ENCODE measurements around the gene USP16.

The USP16 gene

DNA sequence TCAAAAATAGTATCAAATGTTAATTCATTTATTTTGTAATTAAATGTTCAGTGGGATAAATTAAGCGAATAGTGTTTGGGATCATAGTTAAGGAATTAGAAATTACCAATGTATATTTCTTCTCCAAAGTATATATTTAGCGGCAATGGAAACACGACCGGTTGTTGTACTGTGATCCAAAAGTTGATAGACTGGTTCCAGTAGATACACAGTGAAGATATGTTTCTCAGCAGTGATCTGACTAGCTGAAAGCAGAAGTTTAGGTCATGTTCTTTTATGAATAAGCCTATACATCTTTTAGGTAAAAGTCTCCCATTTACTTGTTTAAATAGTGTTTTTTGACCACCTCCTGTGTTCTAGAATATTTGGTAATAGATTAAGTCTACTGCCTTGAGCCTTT, 8.8 kb downstream of the USP16 start:
- DNase-seq (ENCODE audit: low read depth in 2 of 3, low spot score in 2 of 3), result no peak

DNA sequence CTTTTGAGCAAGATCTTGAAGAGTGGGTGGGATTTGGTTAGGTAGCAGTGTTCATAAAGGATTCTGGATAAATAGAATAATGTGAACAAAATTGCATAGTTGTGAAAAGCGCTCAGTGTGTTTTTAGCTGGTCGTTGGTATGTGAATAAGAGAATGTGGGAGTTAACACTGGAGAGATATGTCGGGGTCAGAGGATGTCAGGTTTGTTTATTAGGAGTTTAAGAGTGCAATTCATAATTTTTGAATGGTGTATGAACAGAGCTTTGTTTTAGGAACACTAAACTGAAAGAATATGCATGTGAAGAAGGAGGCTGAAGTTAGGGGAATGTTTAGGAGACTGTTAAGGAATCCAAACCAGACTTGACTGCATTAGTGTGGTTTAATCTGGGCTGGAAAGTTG, 9.4 kb downstream of the USP16 start:
- no peak for DNase-seq (ENCODE audit: low read depth in 2 of 3, low spot score in 2 of 3)

DNA sequence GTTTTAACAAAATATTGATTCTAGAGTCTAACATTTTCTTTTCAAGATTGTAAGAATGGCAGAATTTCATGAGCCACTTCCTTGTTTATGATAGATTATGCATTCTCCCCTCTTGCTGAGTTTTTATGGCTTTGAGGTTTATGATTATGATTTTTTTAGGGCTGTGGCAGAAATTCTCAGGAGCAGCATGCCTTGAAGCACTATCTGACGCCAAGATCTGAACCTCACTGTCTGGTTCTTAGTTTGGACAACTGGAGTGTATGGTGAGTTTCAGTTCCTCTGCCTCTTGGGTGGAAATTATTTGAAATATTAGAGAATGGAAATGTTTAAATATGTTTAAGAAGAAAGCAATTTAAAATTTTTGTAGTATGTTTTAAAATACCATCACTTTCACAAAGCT, 10.2 kb downstream of the USP16 start:
- no peak for DNase-seq (ENCODE audit: low read depth in 2 of 3, low spot score in 2 of 3)

DNA sequence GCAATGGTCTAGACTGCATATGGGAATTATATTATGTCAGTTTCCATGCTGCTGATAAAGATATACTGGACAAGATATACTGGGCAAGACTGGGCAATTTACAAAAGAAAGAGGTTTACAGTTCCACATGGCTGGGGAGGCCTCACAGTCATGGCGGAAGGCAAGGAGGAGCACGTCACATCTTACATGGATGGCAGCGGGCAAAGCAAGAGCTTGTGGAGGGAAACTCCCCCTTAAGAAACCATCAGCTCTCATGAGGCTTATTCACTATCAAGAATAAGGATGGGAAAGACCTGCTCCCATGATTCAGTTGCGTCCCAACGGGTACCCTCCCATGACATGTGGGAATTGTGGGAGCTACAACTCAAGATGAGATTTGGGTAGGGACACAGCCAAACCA, 27.8 kb downstream of the USP16 start:
- no peak for DNase-seq (ENCODE audit: low read depth in 2 of 3, low spot score in 2 of 3)

DNA sequence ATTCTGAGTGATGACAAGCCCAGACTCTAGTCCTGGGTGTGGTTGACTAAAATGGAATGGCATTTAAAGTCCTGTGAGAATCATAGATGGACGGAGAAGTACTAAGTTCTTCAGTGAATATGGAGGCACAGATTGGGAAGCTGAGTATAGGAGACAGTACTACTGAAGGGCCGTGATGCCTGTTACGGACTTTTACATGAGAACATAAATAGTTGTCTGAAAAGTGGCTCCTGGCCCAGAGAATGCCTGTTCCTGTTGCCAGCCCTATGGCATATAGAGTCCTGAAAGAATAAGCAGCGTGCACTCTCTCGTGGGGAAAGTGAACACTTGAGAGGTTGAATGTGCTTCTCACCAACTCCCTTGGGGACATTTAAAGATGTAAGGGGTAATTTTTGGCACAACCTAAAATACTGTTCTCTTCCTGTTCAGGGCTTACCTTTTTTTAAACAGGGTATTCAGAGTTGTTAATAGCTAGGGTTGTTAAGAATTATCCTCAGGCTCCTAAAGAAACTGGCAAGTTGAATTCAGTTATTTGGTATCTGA, 28.6 kb downstream of the USP16 start:
- DNase-seq (ENCODE audit: low read depth in 2 of 3, low spot score in 2 of 3), result no peak

DNA sequence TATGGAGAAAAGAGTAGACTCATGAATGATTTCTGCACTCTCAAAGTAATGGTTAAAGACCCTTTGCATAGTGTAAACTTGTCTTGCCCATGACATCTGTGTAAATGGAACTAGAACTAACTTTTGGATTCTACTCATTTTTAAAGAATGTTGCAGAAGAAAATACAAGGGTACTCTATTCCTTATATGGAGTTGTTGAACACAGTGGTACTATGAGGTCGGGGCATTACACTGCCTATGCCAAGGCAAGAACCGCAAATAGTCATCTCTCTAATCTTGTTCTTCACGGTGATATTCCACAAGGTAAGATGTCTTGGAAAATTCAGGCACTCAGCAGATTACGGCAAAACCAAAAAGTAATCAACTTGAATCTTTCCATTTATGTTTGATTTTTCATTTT, 29.2 kb downstream of the USP16 start:
- no peak for DNase-seq (ENCODE audit: low read depth in 2 of 3, low spot score in 2 of 3)

DNA sequence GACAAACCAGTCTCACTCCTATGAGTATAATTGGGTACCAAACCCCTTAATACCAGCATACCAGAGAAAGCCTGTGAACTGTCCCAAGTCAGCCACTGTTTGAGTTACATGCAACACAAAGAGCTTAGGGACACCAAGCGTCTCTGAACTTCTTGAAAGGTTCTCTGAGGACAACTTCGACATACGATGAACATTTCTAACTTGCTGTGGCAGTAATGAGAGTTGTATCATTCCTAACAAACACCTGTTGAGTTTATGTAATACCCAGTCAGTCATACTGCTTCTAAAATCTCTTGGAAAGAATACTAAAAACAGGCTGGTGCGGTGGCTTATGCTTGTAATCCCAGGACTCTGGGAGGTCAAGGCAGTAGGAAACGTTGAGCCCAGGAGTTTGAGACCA, 30.6 kb downstream of the USP16 start:
- no peak for DNase-seq (ENCODE audit: low read depth in 2 of 3, low spot score in 2 of 3)

DNA sequence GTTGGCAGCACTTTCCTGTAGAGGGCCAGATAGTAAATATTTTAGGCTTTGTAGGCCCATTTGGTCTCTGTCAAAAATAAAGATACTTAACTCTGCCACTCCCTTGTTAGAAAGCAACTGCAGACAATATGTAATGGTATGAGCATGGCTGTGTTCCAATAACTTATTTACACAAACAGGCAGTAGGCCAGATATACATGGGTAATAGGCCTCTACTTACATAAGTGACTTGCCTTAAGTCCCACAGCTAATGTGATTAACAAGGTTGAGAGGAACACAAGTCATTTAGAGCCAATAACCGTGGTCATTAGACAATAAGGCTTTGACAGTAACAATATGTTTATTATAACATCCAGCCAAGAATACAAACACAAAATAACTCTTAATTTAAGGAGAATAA, 31.5 kb downstream of the USP16 start:
- DNase-seq (ENCODE audit: low read depth in 2 of 3, low spot score in 2 of 3), result no peak

DNA sequence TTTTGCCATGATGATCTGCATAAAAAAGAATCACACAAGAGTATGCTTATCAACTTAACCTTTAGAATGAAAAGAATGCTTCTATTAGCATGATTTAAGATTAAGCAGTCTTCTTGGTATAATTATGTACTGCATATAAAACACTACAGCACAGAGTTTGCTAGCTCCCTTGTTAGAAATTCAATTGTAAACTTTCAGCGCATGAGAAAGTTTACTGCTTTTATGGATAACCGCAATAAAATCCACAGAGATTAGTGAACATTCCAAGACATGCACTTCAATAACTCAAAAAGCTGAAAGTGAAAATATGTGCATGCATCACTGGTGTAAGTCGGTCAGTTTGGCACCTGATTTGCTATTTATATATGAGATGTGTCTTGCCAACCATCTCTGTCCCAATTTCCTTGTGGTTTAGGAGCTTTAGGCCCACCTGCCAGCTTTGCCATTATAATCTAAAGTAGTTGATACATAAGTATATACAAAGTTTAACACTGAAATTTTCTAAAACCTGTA, 32.1 kb downstream of the USP16 start:
- DNase-seq (ENCODE audit: low read depth in 2 of 3, low spot score in 2 of 3), result no peak

DNA sequence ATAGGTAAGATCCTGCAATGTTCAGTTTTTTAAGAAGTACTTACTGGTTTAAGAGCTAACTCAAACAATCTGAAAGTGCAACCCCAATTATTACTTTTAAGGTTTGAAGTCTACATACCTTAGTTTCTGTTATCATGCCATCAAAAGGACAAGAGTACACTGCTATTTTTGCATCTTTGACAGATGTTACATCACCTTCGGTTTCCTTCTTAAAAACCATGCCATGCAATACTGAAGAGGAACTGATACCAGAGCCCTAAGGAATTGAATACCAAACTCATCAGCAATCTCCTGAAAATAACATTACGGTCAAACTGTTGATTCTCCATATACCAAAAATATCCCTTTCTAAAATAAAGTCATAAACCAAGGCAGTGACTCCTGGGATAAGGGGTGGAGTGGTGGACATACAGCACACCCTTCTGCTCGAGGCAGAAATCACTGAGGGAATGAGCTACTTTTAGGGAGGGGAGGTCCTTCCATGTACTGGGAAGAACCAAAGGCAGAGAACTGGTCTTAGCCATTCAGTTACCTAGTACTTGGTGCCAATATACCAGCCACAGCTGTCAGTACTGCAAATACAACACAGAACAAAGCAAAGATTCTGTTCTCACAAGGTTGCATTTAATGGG, 40.5 kb downstream of the USP16 start:
- DNase-seq (ENCODE audit: low read depth in 2 of 3, low spot score in 2 of 3), result no peak

DNA sequence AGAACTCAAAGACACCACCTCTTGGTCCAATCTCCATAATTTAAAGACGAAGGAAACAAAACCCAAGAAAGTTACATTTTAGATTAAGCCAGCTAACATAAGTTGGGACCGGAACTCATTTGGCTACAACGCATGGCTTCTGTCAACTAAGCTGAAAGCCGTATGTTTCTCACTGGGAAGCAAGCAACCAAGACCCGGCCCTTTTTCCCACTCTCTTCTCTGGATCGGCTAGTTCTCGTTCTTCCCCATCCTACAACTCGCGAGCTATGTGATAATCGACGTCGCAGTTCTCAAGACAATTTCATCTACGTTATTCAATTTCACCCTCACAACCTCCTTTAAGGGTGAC, 48.4 kb downstream of the USP16 start:
- DNase-seq (ENCODE audit: low read depth in 2 of 3, low spot score in 2 of 3), result no peak

DNA sequence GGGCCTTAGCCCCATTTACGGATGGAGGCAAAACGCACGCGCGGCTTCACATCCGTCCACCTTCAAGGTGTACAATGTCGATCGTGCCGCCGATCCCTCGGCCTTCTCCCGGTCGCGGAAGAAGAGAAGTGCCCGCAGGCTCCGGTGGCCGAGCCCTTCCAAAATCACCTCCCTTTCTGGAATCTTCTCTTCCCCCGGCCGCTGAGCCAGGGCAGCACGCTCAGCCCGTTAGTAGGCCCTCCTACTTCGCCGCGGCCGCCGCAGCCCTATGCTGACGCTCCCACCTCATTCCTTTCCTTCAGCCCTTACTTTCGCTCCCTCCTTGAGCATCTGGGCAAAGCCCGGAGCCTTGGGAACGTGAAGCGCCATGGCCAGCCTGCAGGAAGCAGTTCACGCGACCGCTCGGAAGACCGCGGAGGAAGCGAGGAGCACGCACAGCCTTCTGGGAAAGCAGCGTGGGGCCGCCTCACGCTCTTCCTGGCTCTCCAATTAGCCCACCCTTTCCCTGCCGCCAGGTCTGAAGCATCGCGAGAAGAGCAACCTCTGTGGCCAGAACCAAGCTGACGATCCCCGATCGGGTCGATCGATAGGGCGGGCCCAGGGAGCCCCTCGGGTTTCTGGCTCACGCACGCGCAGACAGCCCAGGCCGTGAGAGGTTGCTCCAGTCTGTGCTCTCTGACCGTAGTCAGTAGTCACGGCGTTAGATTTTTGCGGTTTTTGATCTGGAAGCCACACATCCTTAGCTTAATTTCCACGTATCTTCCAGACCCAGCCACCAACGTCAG, 48.9 kb downstream of the USP16 start, which contains the start of gene CCT8:
CCT8 (minus strand) TSS at position 427 of the 785 bp plus-strand sequence; CDS start at position 369, 58 bp downstream.
- DNase-seq (ENCODE audit: low read depth in 2 of 3, low spot score in 2 of 3), result peak; percentile 90 to 96 (median 95)

DNA sequence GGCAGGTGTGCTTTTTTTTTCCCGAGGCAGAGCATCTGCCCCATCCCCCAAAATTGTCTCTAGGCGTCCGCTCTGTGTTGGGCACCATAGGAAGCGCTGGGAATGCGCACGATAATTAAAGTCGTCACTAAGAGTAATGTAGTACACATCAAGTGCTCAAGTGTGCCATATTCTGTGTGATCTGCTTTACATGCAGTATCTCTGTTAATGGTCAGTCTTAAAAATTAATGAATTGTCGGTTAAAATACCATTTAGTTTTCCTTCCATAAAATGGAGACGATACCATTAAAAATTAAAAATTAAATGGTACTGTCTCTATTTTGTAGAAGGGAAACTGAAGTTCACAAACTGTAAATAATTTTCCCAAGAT, 49.5 kb downstream of the USP16 start:
- no peak for DNase-seq (ENCODE audit: low read depth in 2 of 3, low spot score in 2 of 3)

DNA sequence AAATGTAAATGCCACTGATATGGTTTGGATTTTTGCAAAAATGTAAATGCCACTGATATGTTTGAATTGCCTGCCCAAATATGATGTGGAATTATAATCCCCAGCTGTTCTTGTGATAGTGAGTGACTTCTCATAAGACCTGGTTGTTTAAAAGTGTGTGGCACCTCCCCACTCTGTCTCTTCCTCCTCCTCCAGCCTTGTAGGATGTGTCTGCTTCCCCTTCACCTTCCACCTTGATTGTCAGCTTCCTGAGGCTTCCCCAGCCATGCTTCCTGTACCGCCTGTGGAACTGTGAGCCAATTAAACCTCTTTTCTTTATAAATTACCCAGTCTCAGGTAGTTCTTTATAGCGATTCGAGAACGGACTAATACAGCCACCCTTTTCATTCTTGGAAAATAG, 50.3 kb downstream of the USP16 start:
- no peak for DNase-seq (ENCODE audit: low read depth in 2 of 3, low spot score in 2 of 3)

DNA sequence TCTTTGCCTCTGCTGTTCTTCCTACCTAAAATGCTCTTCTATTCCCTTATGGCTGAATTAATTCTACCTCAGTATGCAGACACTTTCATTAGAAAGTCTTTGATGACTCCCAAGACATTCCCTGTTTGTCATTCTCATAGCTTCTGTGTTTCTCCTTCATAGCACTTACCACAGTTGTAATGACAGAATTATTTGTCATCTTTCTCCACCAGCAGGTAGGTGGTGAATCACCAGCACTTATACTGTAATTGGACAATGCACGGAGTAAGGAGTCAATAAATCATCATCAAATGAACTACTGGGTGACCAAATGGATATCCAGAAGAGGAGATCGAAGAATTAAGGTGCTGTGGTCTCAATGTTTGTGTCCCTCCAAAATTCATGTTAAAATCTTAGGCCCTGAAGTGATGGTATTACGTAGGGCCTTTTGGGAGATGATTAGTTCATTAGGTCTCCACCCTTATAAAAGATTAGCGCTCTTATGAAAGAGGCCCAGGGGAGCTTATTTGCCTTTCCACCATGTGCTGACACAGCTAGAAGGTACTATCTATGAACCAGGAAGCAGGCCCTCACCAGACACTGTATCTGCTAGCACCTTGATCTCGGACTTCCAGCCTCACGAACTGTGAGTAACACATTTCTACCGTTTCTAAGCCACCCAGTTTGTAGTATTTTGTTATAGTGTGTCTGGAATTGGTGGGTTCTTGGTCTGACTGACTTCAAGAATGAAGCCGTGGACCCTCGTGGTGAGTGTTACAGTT, 51.4 kb downstream of the USP16 start:
- DNase-seq (ENCODE audit: low read depth in 2 of 3, low spot score in 2 of 3), result no peak

DNA sequence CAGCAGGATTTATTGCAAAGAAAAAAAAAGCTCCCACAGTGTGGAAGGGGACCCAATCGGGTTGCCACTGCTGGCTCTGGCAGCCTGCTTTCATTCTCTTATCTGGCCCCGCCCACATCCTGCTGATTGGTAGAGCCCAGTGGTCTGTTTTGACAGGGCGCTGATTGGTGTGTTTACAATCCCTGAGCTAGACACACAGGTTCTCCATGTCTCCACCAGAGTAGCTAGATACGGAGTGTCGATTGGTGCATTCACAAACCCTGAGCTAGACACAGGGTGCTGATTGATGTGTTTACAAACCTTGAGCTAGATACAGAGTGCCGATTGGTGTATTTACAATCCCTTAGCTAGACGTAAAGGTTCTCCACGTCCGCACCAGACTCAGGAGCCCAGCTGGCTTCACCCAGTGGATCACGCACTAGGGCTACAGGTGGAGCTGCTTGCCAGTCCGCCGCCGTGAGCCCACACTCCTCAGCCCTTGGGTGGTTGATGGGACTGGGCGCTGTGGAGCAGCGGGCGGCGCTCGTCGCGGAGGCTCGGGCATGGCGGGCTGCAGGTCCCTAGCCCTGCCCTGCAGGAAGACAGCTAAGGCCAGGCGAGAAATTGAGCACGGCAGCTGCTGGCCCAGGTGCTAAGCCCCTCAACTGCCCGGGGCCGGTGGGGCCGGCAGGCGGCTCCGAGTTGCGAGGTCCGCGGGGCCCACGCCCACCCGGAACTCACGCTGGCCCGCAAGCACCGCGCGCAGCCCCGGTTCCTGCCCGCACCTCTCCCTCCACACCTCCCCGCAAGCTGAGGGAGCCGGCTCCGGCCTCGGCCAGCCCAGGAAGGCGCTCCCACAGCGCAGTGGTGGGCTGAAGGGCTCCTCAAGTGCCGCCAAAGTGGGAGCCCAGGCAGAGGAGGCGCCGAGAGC, 52.5 kb downstream of the USP16 start:
- peak in 2 of 3 experiments; percentile 28 to 52 for DNase-seq (ENCODE audit: low read depth in 2 of 3, low spot score in 2 of 3)

DNA sequence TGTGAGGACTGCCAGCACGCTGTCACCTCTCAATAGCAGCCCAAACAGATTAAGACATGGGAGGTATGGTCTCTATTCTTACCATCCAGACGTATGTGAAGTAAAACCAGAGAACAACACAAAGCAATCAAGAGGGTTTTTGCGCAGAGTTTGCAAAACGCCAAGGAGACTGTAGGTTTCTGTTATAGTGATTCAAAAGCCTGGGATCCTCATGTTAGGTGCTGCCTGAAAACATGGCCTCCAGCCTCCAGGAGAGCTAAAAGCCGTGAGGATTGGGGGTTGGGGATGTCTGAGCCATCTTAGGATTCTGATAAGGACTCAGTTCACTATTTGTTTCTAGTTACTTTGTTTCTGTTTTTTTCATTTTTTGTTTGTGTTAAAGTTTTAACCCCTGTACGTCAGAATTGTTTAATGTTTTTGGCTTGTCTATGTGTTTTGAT, 53.2 kb downstream of the USP16 start:
- DNase-seq (ENCODE audit: low read depth in 2 of 3, low spot score in 2 of 3), result no peak

DNA sequence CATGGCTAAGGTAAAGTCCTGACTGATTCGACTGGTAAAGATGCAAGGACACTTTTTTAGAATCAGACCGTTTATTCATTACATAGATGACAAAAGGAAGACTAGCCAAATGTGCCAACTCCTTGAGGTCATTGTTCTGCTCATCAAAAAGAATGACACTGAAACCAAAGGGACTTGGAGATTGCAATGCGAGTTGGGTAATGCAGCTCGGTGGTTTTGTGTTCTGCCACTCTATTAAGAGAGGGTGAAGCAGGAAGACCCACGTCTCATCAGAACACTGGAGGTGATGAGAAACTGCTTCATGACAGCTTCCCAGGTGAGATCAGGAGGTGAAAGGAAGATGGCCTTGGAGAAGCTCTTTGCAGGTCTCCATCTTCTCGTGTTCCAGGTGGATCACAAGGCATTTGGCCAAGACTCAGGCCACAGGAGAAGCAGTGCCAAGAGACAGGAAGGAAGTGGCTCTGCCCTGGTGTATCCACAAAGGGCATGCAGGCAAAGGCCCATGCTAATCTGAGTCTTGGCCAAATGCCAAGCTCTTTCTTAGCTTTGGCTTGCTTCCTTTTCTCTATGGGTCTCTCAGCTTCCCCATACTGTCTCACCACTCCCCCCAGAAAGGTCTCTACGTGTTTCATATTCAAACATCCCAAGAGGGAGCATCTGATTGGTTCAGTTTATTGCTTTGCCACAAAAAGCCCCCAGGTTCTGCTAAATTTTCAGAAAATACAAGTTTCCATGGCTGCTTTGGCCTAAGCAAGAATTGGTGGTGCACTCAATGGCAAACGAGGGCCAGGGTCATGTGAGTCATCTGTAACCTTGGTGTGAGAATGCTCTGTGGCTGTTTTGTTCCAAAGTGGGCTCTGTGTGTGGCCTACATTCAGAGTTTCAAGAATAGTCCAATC, 54.6 kb downstream of the USP16 start:
- no peak for DNase-seq (ENCODE audit: low read depth in 2 of 3, low spot score in 2 of 3)

DNA sequence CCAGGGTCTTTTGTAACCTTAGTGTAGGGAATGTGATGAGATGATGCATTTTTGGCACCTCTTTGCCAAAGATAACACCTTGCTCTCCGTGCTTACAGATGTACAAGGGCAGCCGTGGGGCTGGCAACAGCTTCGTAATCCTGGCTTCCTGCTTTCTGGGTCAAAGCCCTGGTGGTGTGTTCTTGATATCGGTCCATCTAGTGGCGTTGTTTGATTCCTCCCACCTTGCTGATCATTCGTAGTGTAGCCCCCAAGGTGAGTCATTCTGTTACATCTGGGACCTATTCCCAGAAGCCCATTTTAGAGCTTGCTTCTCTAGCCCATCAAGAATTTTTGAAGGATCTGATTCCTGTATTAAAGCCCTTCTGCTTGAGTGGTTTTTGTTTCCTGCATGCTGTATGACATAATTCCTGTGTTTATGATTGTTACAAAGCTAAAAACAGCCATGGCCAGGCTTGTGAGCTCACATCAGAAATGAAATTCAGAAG, 56.0 kb downstream of the USP16 start:
- DNase-seq (ENCODE audit: low read depth in 2 of 3, low spot score in 2 of 3), result no peak

Data from activated CD8-positive, alpha-beta memory T cell treated with anti-CD3 and anti-CD28 coated beads for 48 hours (primary cell).